HUDEP-2 (cell line): ENCODE data around the gene CCNB3.

ENCODE experiments used
- DNase-seq, 76 experiments: peaks; one replicate each; lab custom pipeline; 2025; ENCODE audit not compliant: unreplicated experiment in 76 of 76; lab: John Stamatoyannopoulos, UW

CCNB3 gene, protein sequence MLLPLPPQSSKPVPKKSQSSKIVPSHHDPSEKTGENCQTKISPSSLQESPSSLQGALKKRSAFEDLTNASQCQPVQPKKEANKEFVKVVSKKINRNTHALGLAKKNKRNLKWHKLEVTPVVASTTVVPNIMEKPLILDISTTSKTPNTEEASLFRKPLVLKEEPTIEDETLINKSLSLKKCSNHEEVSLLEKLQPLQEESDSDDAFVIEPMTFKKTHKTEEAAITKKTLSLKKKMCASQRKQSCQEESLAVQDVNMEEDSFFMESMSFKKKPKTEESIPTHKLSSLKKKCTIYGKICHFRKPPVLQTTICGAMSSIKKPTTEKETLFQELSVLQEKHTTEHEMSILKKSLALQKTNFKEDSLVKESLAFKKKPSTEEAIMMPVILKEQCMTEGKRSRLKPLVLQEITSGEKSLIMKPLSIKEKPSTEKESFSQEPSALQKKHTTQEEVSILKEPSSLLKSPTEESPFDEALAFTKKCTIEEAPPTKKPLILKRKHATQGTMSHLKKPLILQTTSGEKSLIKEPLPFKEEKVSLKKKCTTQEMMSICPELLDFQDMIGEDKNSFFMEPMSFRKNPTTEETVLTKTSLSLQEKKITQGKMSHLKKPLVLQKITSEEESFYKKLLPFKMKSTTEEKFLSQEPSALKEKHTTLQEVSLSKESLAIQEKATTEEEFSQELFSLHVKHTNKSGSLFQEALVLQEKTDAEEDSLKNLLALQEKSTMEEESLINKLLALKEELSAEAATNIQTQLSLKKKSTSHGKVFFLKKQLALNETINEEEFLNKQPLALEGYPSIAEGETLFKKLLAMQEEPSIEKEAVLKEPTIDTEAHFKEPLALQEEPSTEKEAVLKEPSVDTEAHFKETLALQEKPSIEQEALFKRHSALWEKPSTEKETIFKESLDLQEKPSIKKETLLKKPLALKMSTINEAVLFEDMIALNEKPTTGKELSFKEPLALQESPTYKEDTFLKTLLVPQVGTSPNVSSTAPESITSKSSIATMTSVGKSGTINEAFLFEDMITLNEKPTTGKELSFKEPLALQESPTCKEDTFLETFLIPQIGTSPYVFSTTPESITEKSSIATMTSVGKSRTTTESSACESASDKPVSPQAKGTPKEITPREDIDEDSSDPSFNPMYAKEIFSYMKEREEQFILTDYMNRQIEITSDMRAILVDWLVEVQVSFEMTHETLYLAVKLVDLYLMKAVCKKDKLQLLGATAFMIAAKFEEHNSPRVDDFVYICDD (N-terminal part only)

DNA sequence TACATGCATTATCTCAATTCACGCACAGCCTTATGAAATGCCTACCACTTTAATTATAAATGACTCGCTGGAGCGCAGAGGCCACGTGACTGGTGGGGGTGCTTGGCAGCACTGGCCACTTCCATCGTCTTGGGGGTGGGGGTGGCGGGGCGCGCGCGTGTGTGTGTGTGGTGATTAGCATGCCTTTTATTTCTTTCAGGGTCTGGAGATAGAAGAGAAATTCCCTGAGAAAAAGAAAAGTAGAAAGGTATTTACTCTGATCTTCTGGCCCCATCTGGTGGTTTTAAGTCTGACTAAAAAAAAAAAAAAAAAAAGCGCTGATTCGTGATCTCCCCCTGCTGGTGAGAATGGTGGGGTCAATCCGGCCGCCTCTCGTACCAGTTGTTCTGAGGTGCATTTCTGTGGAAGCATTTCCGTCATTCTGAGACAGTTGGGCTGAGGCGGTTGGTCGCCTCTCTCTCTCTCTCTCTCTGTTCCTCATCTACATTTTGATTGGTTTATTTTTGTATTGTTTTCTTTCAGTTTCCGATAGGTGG, at the start of gene CCNB3:
TSS of gene CCNB3 (plus strand) at position 402 of the 536 bp plus-strand sequence. CDS start 80,399 bp downstream, outside the sequence.
- DNase-seq, result peak in 72 of 76 experiments; percentile 6 to 84 (median 48)

DNA sequence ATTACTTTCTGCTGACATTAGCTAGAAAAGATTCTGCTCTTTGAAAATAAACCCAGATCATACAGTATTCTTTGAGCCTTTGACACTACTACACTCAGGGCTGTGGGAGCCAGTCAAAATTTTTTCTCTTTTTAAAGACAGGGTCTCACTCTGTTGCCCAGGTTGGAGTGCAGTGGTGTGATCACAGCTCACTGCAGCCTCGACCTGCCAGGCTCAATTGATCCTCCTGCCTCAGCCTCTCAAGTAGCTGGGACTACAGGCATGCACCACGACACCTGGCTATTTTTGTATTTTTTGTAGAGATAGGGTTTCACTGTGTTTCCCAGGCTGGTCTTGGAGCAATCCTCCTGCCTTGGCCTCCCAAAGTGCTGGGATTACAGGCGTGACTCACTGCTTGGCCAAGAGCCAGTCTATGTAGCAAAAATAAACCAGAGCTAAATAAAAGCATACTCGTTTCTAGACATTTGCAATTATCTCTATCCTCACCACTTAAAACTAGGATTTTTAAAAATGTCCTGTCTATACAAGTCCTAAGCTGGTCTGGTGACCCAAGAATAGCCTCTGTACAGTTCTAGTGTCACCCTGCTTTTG, 46.9 kb upstream of the CCNB3 start:
- no peak for DNase-seq

DNA sequence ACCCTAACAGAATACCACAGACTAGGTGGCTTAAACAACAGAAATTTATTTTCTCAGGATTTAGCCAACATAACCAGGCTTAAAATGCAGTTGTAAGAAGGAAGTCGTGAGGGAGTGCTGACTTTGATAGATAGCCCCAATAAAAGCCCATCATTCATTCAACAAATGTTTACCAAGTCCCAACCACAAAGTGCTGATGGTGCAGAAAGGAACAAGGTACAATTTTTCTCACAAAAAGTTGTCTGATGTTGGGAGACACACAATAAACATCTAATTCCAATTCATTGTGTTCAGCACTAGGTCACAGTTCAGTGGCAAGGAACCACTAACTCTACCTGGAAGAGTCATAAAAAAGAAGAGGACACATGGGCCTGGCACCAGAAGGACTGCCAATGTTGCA, 46.0 kb upstream of the CCNB3 start:
- no peak for DNase-seq

DNA sequence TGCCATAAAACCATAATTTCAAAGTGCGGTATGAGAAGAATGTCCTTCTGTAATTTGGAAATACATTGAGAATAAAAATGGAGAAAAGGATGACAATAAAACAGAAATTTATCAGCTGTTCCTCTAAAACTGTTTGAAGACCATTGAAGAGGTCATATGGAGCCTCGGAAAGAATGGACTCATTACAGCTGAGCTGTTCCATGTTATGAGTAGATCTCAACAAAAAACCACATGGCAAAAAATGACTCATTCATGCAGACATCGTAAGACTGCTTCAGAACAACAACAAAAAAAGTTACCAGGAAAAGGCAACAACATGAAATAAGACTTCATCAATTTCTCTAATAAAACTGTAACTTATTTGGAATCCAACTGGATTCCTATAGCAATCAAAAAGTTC, 43.4 kb upstream of the CCNB3 start:
- no peak for DNase-seq

DNA sequence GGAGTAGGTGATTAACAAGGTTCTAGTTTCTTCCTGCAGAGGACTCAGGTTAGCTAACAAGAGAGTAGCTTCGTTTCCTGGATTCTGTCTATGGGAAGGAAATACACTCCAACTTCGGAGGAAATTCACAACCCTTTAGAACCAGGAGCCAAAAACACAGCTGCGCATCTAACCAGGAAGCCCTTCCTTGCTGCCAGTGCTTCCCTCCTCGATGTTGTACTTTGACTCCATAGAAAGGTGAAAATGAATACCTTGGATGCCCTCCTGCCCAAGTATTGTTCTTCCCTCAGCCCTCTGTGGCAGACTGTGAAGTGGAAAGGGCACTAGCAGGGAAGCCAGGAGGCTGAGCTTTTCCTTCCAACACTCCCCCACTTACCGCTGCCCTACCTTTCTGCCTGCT, 38.8 kb upstream of the CCNB3 start:
- no peak for DNase-seq

DNA sequence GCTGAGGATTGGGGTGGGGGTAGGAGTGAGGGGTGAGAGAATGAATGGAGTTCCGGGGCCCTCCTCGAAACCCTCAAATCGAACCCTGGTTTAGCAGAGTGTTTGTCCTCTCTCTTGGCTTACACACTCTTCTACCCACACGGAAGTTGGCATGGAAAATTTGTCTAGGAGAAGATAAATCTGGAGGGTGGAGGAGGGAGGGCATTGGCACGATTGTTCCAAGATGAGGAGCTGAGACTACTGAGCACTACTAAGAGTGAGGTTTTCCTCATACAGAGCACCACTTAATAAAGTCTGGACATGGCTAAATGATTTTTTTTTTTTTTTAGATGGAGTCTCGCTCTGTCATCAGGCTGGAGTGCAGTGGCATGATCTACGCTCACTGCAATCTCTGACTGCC, 37.2 kb upstream of the CCNB3 start:
- DNase-seq, result no peak

DNA sequence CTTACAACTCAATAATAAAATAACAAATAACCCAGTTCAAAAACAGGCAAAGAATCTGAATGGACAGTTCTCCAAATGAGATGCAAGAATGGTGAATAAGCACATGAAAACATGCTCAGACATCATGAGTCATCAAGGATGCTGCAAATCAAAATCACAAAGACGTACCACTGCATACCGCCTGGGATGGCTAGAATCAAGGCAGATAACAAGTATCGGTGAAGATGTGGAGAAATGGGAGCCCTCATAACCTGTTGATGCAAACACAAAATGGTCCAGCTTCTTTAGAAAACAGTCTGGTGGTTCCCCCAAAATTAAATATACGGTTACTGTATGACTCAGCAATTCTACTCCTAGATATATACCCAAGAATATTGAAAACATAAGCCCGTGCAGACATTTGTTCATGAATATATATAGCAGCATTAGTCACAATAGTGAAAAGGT, 36.3 kb upstream of the CCNB3 start:
- DNase-seq, result no peak

DNA sequence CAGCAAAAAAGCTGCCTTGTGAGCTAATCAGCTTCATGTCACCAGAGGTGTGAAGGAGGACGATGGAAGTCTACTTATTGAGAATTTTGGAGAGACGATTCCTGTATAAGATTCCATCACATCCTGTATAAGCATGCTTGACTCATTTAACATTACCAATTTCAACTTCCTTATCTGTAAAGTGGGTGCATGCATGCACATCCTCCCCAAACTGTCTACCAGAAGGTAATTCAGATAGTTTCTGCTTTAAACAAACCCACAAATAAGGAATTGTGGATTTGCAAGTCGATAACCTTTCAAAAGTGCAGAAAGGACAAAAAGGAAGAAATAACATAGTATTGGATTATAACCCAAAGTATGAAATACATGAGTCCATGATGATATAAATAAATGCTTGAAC, 34.8 kb upstream of the CCNB3 start:
- DNase-seq, result no peak

DNA sequence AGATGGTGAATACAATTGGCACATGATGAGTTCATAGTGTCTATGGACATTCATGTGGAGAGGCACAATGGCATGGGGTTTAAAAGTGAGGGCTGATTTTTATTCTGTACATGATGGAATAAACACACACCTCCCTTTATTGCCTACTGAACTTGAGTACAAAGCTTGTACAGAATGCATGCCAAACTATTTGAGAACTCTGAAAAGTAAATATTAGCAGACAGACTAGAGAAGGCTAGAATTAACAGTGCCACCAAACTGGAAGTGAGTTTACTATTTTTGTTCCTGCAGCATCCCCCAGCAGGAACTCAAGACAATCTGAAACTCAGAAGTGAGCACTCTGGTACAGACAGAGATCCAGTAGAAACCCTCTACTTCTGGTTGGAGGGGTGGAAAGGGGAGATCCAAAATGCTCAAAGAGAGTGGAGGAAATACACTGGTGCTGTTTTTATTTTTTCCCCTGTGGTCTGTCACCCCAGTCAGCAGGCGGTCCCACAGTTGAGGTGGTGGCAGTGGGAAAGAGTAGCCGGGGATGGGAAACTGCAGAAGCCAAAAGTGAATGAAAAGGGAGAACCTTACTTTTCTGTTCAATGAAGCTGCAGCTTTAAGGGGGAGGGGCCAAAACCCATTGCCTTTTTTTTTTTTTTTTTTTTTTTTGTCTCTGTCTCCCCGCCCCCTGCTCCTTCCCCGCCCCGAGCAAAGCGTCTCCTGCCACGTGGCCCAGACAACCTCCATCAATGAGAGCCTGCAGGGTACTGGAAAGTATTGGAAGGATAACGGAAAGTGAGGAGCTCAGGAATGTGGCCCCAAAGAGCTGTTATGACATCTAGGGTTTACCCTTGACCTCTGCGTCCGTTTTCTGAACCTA, 24.3 kb upstream of the CCNB3 start:
- peak in 1 of 76 experiments; percentile 10 for DNase-seq

DNA sequence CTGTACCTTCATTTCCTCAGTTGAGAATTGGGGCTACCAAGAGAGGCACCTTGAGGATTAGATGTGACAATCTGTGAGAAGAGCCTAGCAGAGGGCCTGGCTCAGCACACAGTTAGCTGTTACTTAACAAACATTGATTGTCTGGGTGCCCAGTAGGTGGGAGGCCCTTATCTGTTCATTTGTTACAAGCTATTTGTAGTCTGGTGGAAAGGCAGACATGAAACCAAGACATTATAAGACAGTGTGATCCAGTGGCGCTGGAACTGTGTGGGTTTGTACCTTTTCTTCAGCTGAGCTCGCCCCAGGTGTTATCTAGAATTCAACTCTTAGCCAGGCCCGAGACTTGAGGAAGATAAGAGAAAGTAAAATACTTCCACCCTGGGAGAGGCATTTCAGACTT, 20.7 kb upstream of the CCNB3 start:
- DNase-seq, result peak in 4 of 76 experiments; percentile 1 to 7 (median 2)

DNA sequence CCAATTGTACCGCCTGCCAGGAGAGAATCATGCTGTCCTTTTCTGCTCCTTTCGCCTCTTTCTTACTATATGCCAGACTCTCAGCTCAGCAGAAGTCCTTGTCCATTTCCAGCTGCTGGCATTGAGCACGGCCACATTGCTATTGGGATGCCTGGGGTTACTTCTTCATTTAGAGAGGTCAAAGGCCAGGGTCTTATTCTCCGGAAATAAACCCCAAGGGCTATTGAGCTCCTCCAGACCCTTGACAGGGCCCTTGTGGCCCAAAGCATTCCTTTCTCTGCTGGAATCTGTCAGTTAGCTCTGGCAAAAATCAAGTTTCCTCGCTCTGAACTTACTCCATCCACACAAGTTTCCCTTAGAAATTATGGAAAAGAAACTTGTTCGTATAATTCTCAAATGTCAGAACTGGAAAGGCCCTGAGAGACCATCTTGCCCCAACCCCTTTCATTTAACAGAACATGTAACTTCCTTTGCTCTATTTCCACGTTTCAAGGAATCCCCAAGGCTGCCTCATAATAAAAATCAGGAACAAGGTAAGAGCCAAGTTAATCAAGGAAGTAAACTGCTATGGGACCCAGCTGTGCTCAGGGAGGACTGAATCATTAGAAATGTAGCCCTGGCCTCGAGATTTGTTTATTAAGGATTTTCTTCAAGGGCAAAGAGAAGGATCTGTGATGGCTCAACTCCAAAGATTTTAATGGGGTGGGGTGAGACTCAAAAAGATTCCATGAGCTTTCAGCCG, 15.5 kb upstream of the CCNB3 start:
- DNase-seq, result no peak

DNA sequence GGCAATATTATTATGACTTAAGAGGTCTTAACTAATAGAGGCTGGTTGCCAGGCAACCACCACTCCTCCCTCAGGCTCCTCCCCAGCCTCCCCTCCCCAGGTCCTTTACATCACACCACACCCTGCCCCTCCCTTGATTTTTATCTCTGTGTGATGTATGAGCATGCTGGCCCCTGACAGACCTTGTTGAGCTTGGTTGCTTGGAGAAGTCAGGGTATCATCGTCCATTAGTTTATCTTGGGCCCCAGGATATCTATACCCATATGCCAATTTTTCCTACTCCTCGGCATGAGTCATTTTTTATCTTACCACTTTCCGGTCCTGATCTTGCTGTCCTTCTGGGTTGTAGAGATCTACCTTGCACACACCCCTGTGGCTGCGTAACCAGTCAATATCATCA, 6.2 kb upstream of the CCNB3 start:
- peak in 74 of 76 experiments; percentile 2 to 93 (median 67) for DNase-seq

DNA sequence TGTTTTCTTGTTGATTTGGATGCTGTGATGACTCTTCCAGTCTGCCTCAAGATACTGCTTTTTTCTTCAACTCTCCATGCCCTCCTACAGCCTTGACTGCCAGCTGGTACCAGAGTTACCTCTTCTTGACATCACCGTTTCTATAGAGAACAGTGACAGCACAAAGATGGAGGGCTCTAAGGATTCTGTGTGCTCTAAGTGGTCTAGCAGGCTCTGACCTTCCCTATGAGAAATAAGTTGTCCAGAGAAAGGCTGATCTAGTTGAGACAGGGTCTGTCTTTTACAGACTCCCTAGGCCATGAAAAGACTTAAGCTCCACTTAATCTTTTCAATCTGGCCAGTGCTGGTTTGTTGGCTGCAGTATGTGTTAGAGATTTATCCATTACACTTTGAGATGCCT, 3.7 kb upstream of the CCNB3 start, which contains the start of gene AKAP4:
TSS of gene AKAP4 (minus strand) at position 101 of the 400 bp plus-strand sequence. CDS start 118 bp downstream, outside the sequence.
- DNase-seq, result no peak

DNA sequence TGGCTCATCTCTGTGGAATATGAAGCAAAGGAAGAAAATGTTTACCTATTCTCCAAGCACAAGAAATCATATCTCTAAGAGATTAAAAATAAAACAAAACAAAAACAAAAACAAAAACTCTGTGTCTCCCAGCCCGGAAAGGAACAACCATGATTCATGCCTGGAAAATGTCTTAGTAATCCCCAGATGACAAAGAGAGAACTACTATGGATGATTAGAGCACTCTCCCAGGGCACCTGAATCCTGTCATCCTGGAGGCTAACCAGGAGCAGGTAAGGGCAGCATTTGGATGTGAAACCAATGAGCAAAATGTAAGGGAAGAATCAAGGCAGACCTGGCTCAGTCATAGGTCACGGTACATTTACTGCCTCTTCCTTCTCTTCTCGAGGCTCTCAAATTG, 2.0 kb upstream of the CCNB3 start:
- DNase-seq, result no peak

DNA sequence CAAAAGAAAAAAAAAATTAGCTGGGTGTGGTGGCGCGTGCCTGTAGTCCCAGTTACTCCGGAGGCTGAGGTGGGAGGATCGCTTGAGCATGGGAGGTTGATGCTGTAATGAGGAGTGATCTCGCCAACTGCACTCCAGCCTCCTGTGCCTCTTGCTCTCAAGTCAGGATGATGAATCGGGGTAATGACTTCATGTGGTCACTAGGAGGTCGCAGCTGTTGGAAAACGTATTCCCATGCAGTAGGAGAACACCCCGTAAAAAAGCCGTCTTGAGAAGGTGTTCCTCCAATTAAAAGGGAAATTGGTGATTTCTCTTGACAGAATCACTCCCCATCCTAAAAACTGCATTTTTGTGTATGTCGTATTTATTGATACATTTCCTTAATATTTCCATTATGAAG, 2.2 kb downstream of the CCNB3 start:
- no peak for DNase-seq

DNA sequence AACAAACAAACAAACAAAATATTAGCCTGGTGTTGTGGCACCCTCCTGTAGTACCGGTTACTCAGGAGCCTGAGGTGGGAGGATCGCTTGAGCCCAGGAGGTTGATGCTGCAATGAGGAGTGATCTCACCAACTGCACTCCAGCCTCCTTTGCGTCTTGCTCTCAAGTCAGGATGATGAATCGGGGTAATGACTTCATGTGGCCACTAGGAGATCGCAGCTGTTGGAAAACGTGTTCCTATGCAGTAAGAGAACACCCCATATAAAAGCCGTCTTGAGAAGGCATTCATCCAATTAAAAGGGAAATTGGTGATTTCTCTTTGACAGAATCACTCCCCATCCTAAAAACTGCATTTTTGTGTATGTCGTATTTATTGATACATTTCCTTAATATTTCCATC, 6.9 kb downstream of the CCNB3 start:
- no peak for DNase-seq

DNA sequence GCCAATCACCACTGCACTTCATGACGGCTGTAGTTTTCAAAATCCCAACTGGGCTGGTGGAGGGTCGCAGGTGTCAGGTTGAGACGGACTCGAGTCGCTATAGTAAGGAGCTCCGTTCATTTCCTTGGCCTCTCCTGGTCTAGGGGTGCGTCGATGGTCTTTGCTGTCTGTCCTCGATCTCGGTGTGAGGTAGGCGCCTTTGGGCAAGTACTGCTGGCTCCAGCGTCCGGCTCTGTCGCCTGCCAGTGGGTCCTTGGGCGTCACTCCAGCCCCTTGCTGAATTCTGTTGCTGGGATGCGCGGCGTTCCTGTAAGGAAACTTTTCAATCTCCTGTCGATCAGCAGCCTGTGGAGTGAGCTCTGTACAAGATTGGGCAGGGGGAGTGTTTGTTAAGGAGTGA, 76.7 kb downstream of the CCNB3 start:
- no peak for DNase-seq

DNA sequence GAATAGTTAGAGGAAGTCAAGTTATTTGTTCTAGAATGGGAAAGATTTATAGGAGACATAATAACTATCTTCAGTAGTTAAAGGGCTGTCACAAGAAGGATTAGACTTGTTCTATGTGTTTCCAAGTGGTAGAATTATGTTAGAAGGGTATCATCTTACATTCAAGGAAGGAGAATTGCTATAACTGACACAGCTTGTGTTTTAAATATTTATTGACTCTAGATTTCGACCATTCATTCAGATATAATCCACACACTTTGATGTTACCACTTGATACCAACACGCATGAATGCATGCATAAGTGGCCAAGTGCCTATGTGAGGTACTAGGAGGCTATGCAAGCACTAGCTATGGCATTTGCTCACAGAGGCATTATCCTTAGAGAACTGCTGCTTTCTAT, 122.7 kb downstream of the CCNB3 start:
- no peak for DNase-seq
